NCI-H460 (cell line): ENCODE data around the gene LRFN2. TPM values are rescaled to one million over a fixed set of nuclear protein-coding genes. Genes with fewer than 3 reads are reported as not detected.

Source experiments
- DNase-seq: peaks from one replicate; pipeline ENCODE4 v3.0.0-alpha.2; 2016; ENCODE audit warnings: low read depth; ENCODE audit errors: extremely low read depth
- total RNA-seq: library from RNA; depleted of rRNA; stranded (reverse); fragments of >200 nt; shearing (Covaris generic); gene quantifications from 2 replicates; pipeline ENCODE4 v1.2.3, GENCODE V29; 2014

Gene LRFN2
- total RNA-seq, 1 experiment from 2014 or later: not detected

DNA sequence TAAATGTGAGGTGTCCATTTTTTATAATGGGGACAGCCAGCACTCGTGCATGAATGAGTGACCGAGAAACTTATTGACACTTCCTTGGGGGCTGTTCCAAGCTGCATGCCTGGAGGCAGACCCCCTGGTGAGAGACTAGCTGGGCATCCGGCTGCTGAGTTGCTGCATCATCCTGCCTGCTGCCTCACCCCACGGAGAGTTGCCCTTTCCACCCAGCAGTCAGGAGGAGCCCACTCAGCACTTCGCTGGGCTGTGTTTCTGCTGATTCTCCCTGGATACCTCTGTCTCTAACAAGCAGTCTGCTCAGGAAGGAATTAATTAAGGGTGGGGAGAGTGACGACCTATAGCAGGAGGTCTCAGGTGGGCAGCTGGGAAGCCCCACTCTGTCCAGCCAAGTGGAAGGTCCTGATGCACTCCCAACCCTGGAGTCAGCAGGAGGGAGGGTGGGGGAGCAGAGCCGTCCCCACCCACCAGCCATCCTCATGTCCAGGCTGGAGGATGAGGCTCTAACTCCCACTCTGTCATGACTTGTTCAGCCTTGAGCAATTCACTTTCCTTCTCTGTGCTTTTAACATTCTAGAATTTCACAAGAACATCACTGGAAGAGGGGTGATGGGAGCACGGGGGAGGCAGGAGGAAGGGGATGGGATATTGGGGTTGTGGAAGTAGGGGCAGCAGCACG lies 177.3 kb downstream of the LRFN2 start:
- peak; percentile 1 for DNase-seq

DNA sequence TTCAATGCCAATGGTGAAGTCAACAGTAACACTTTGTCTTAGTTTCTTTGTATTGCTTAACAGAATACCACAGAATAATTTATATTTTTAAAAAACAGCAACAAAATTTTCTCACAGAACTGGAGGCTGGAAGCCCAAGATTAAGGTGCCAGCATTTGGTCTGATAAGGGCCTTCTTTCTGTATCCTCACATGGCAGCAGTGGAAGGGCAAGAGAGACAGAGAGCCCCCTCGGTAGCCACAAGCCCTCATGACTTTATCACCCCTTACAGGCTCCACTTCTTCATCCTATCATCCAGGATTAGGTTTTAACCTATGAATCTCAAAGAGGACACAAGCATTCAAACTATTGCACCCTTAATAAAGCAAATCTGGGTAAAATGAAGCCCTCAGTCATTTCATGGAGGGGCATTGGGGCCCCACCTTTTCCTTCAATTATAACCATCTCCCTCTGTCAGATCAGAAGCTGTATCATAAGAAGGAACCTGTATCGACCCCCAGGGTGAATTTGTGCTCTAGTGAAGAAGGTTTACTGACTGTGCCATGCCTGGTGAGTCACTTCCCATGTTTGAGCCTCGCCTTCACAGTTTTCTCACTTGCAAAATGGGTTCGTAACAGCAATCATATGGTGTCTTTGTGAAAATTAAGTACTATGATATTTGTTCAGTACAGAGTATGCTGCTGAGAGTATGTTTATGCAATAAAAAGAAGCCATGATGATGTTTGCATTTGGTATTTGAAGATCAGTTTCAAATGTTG lies 178.2 kb downstream of the LRFN2 start:
- DNase-seq: no peak

DNA sequence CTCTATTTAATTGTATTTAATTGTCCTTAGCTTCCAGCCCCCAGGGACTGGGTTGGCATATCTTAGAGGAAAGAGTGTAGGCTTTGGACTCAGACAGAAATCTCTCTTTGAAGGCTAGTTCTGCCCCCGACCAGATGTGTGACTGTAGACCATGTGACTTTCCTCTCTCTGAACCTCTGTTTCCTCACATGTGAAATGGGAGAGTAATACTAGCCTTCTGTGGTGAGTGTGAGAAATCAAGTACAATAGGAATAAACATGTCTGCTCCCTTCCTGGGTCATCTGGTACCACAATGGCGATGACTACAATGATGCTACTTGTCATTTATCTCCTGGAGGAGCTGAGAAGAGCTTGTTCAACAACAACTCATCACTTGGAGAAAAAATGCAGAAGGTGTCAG lies 179.9 kb downstream of the LRFN2 start:
- no peak for DNase-seq

DNA sequence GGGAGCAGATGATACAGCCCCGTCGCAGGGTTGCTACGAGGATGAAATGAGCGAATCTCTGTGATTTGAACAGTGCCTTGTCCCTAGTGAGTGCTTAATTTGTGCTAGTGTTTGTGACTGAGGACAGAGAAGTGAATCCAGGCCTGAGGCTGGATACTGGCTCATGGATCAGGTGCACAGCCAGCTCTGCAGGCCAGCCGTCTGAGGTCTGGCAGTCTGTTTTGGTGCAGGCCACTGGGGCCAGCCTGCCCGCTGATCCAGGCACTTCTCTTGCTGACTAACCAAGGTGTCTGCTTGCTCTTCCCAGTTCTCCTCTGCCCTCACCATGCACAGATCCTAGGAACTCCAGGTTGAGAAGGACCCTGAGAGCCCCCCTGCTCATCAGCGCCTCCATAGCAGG lies 181.0 kb downstream of the LRFN2 start:
- DNase-seq: no peak

DNA sequence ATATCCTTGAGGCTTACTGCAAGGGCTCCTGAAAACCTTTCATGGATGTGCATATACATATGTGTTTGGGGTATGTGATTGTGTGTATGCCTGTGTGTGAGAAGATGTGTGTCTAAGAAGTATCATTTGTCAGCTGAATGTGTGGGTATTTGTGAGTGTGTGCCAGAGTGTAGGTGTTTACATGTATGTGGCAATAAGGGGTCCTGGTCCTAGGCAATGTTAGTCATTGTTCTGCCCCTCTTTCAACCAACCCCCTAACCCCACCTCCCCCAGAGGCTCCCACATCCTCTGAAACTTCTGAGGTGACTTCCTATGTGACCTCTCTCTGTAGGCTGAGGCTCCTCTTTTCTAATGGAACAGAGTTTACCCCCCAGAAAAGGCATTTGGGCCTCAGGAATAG lies 186.4 kb downstream of the LRFN2 start:
- no peak for DNase-seq

DNA sequence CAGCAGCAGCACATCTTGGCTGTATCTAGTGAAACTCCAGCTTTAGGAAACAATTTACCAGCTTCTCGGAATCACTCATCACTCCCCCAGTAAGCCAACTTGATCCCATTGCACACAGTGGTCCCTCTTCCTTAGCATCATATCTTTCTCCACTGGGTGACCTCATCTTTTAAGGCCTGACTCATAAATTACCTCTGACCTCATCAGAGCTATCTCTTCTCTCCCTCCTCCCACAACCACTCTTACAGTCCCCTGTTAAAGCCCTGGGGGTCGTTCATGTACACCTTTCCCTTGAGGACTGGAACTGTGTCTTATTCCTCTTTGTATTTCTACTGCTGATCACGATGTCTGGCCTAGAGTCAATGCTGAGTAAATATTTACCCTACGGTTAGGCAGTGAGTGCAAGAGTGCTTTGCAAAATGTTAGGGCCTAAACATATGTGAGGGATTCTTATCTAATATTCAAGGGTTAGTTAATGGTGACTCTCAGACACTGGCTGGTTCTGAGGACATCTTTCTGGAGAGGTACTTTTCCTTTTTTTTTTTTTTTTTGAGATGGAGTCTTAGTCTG lies 187.2 kb downstream of the LRFN2 start:
- DNase-seq: no peak

DNA sequence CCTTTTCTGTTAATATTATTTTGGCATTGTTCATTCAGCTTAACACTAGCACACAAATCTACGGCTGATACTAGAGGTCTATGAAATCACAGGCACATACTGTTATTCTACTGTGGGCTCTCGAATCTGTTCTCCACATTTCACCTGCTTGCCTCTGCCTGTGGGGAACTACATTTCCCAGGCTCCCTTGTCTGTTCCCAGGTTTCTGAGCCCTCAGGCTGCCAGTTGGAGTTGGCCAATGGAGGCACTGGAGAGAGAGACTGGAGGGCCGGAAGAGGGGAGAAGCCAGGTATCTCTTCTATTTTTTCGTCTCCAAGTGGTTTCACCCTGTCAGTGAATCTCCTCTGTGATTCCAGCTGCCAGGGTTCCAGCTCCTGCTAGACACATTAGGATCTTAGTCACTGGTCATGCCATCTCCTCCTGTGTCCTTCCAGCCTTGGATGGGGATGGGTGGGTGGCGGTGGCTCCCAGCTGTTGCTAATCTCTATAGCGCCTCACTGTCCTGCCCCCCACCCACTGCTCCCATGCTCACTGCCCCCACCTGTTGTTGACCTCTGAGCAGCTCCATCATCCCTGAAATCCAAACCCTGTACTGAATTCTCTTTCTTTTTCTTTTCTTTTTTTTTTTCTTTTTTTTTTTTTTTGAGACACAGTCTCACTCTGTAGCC lies 188.2 kb downstream of the LRFN2 start:
- DNase-seq: no peak

DNA sequence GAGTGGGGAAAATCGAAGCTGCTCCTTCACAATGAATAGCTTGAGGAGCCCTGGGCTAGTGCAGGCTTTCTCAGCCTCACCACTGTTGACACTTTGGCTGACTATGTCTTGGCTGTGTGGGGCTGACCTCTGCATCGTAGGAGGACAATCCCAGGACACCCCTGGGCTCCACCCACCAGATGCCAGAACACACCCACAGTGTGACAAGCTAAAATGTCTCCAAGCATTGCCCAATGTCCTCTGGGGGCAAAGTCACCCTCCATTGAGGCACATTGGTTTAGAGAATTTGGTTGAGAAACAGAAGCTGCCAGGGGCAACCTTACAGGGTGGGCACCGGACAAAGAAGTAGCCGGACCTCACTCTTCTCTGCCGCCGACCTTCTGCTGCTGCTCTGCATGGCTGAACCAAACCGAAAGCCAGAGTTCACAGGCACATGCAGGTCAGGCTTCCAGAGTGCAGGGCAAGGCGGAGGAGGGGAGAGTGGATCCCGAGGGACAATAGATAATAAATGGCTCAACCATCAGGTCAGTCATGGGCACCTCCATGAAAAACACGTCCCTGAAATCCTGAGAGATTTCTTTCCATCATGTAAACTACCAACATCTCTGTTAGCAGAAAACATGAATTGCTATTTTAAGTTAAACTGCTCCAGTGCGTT lies 189.0 kb downstream of the LRFN2 start:
- no peak for DNase-seq

DNA sequence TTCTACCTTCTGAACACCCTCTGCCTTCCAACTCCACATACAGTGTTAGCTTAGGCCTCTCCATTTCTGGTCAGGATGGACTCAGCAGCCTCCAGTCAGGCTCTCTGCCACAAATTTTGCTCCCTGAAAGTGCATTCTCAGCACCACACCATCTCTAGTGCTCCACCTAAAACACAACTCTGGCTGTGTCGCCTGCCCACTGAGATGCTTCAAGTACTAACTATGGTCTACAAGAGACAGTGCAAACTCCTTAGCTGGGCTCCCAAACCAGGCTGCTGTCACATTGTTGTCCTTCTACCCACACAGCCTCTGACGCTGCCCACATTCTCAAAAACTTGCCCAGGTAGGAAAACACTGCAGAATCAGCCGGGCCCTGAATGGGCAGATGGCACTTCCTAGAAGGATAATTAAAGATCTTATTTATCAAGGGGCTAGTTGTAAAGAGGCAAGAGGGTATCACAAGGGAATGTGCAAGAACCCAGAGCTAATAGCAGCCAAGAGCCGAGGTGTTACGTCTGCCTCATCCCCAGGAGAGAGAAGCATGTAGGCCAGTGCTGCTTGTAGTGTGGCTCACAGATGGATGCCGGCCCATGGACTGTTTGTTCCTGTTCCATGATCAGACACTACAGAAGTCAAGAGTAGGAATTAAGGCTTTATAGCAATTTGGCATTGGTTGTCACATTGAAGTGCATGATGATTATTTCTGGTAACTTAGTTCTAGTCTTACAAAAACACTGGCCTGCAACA lies 189.7 kb downstream of the LRFN2 start:
- no peak for DNase-seq

DNA sequence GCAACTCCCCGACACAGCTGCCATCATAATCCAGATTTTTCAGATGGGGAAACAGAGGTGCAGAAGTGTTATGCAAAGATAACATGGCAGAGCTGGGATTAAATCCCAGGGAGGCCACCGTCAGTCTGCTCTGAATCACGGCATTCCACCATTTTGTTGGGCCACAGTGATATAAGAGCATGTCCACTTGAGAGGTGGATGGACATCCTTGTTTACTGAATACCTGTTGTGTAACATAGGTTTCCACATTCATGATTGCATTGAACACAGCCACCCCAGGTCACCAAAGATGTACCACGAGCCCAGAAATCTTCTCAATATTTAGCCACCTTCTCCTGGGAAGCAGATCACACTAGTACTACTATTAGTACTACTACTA lies 191.5 kb downstream of the LRFN2 start:
- DNase-seq: no peak

DNA sequence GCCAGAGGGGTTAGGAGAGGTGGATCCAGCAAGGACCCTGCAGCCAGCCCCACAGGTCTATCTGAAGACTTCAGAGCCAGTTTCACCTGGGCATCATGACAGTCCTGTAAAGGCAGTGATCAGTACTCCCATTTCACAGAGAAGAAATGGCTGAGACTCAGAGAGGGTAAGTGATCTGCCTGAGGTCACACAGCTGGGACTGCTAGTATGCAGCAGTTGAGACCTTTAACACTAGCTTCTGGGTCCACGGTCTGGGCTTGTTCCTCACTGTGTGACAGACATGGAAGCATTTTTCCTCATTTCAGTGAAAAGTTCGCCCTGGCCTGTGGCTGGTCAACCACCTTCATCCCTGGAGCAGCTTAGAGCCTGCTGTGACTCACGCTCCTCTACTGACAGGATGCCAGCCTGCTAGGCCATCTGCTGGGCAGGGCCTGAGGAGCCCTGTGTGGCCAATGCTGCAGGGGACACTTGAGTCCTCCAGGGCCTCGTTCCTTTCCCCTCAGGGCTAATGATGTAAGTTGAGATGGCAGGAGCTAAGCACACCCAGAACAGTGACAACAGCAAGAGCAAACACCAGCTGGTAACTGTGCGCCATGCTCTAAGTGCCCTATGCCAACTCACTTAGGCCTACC lies 192.0 kb downstream of the LRFN2 start:
- DNase-seq: no peak

DNA sequence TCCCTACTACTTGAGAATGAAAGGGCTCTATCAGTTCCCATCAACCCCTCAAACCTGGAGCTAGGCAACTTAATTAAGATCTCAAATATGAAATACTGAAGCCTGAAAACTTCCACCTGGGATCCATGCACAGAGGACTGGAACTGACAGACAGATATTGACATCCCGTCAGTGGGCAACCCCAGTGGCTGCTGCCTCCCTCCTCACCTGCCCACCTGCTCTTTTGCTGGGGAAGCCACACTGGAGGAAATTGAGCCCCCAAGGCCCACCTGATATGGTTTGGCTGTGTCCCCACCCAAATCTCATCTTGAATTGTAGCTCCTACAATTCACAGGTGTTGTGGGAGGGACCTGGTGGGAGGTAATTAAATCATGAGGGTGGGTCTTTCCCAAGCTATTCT lies 192.8 kb downstream of the LRFN2 start:
- no peak for DNase-seq

DNA sequence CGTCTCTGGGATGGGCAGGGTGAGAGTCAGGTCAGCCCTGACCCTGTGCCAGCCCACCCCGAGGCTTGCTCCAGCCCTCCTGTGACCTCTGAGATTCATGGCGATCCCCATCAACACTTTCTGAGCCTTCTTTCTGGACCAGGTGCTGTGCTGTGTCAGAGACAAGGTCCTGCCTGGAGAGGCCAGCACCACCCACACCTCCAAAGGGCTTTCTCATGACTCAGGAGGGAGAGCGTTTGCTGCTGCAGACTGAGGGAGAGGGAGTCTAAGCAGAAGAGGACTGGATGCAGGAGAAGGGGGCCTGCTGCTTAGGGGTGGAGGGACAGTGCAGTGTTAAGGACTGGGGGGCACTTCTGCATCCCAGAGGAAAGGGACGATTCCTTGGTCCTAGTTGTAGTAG lies 193.5 kb downstream of the LRFN2 start:
- DNase-seq: no peak

DNA sequence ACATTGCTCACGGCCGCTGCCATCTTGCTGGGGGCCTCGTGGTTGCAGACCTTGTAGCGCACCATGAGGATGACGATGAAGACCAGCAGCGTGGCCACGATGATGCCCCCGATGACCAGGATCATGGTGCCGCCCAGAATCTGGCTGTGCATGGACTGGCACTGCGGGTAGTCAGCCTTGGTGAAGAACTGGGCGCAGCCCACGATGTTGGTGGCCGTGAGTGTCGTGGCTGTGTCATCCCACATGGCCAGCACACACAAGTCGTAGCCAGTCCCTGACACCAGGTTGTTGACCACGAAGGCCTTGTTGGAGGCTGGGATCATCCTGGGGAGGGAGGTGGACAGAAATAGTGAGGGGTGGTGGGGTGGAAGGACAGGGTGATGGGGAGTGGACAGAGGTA lies 194.6 kb downstream of the LRFN2 start:
- DNase-seq: no peak

DNA sequence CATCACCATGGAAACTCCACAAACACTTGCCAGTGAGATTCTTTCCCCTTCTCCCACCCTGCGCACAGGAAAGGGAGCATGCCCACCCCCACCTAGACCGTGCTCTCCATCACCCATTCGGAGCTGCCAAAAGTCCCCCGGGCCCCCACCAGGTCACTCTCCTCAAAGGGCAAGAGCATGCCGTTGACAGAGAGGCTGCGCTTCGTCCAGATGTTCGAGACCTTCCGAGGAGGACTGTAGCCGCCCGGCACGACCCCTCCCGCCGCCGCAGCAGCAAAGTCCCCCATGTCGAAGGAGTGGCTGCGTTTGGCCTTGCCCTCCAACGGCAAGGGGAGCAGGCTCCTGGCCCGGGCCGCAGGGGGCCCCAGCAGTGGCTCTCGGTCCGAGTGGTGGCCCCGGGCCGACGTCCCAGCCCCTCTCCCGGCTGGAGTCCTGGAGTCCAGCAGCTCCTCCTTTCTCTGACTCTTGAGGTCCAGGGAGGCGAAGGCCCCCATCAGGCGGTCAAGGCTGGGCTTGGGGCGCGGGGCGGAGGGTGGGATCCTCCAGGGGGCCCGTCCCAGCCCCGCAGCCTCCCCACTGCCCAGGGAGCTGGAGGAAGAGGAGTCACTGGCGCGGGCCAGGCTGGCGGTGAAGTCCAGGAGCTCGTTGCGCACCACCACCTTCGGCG lies 195.2 kb downstream of the LRFN2 start:
- no peak for DNase-seq

DNA sequence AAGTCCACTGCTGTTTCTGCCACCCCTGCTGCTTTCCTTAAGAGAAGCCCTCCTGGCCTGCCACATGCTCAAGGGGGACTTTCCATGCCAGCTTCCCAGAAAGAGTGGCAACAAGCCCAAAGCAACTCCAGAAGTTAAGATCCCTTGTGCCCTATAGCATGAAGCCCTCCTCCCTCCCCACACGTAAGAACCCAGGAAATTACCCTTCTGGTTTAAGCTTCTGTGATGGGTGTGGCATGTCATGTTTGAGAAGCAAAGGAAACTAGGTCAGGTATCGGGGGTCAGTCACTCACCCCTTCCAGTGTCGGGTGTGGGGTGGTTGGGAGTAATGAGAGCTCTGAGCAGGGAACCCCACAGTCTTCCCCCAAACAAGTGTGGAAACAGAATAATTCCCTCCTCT lies 196.1 kb downstream of the LRFN2 start:
- DNase-seq: no peak

DNA sequence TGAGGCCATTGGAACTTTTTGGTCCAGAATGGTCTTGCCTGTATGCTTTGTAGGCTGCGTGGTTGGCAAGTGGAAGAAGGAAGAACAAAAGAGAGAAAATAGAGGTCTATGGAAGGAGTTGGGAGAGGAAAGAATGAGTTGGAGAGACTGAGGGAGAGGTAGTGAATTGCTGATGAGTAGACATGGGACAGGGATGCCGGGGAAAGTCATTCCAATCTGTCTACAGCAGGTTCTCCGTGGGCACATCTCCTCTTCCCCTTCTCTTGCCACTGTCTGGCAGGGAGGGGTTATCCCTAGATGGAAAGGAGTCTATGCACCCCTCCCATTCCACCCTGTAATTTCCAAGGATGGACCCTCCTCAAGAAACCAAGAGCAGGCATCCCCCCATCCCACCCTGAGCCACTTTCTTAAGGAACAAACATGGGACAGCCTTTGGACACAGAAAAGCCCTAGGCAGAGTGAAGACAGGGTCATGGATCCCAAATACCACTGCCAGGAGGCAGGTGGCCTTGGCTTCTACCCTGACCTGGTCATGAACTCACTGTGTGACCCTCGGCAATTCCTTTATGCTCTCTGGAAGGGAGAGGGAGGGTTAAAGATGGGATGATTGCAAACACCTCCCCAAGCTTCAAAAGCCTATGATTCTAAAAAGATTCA lies 196.9 kb downstream of the LRFN2 start:
- no peak for DNase-seq

DNA sequence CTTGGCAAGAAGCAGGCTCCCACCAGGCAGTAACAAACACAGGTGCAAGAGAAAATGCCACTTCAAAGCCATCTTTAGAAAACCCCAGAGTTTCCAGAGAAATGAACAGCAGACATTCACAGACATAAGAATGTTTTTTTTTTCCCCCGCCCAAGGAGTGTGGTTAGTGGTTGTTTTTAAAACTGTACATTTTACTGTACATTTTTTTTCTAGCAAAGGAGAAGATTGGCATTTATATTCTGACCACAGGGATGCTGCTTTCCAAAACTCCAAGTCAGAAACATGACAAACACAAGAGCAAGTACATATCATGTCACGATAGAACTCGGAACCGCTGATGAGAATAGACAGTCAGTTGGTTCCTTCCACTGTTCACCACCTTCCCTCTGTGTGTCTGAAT lies 197.9 kb downstream of the LRFN2 start:
- DNase-seq: no peak

DNA sequence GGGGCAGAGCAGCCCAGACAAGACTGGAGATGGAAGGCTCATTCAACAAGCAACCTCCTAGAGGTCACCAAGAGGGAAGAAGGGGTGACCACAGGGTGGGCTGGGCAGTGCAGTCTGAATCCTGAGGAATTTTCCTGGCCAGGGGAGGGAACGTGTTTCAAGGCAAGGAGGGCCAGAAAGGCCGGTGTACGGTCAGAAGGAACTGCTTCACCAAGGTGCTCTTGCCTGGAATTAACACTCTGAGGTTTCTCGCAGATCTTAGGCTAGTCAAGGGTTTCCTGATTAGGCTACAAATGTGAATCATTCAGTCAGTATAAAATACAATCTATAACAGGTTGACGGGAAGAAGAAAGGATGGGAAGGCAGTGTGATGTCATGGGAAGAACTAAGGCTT lies 199.3 kb downstream of the LRFN2 start:
- DNase-seq: no peak
